DOHH2 (cell line): Measurements from ENCODE around the gene WDR35.

Experiments
- H3F3A ChIP-seq: fragments of 200-600 bp; sonication (generic), shearing (Covaris generic); 2 replicates; pipeline ENCODE4 v1.6.0; 2016; ENCODE audit warnings: antibody characterized with exemption, mild to moderate bottlenecking; ENCODE audit not compliant: control insufficient read depth, insufficient read depth
- H3K27ac ChIP-seq: fragments of 200-600 bp; sonication (generic); 2 replicates; pipeline ENCODE4 v1.5.1; 2014; ENCODE audit warnings: low read depth, mild to moderate bottlenecking, low read length, moderate library complexity
- H3K27me3 ChIP-seq: fragments of 200-600 bp; sonication (generic); 2 replicates; pipeline ENCODE4 v1.6.1; 2014; ENCODE audit warnings: mild to moderate bottlenecking, low read length, mixed read lengths; ENCODE audit not compliant: control insufficient read depth
- H3K36me3 ChIP-seq: fragments of 200-600 bp; sonication (generic); 2 replicates; pipeline ENCODE4 v1.6.1; 2014; ENCODE audit warnings: mild to moderate bottlenecking, low read length, moderate library complexity, mixed read lengths; ENCODE audit not compliant: control insufficient read depth
- H3K4me1 ChIP-seq: fragments of 200-600 bp; sonication (generic); 2 replicates; pipeline ENCODE4 v1.6.1; 2014; ENCODE audit warnings: mild to moderate bottlenecking, low read length, mixed read lengths; ENCODE audit not compliant: control insufficient read depth
- H3K4me2 ChIP-seq: fragments of 200-600 bp; sonication (generic); 2 replicates; pipeline ENCODE4 v1.6.0; 2014; ENCODE audit warnings: mild to moderate bottlenecking, low read length, moderate library complexity
- H3K4me3 ChIP-seq: fragments of 200-600 bp; sonication (generic); 2 replicates; pipeline ENCODE4 v1.5.1; 2014; ENCODE audit warnings: mild to moderate bottlenecking, low read length, mixed read lengths
- H3K79me2 ChIP-seq: fragments of 200-600 bp; sonication (generic); 2 replicates; pipeline ENCODE4 v1.6.1; 2014; ENCODE audit warnings: mild to moderate bottlenecking, low read length, mixed read lengths; ENCODE audit not compliant: control insufficient read depth
- H3K9me2 ChIP-seq: fragments of 200-600 bp; sonication (generic); replicated peaks from 2 replicates; pipeline ENCODE4 v1.6.1; 2014; ENCODE audit warnings: mild to moderate bottlenecking, low read length, mixed read lengths; ENCODE audit not compliant: control insufficient read depth
- H3K9me3 ChIP-seq: fragments of 200-600 bp; sonication (generic); 2 replicates; pipeline ENCODE4 v1.6.1; 2014; ENCODE audit warnings: antibody characterized with exemption, low read length, mixed read lengths; ENCODE audit not compliant: control insufficient read depth, insufficient read depth
- H4K20me1 ChIP-seq: fragments of 200-600 bp; sonication (generic); 2 replicates; pipeline ENCODE4 v1.6.0; 2014; ENCODE audit warnings: low read depth, mild to moderate bottlenecking, antibody characterized with exemption, low read length, moderate library complexity; ENCODE audit not compliant: control insufficient read depth, insufficient read depth
- CTCF ChIP-seq: fragments of 200-600 bp; sonication (generic); IDR thresholded peaks from one replicate; pipeline ENCODE4 v1.5.1; 2014; ENCODE audit warnings: antibody characterized with exemption, mild to moderate bottlenecking, low read depth, low read length; ENCODE audit not compliant: poor library complexity, severe bottlenecking
- EZH2phosphoT487 ChIP-seq: fragments of 200-600 bp; sonication (generic); IDR thresholded peaks from 2 replicates; pipeline ENCODE4 v1.6.1; 2017; ENCODE audit warnings: borderline replicate concordance, mild to moderate bottlenecking, antibody characterized with exemption, low read length, moderate library complexity, mixed read lengths

WDR35 gene

GRCh38 chr2:20005067-20005627, 15.2 kb upstream of the WDR35 start:
- no peaks in the 10 kb centered on the region for H4K20me1 ChIP-seq
- no peaks in the 10 kb centered on the region for H3K4me1 ChIP-seq
- H3K9me2 ChIP-seq: no peaks in the 10 kb centered on the region
- H3K9me3 ChIP-seq: no peaks in the 10 kb centered on the region
- no peaks in the 10 kb centered on the region for H3K79me2 ChIP-seq
- no peak overlapping the region for H3K27ac ChIP-seq
- H3K4me2 ChIP-seq: no peak overlapping the region
- TF ChIP-seq CTCF: no peak
- TF ChIP-seq EZH2phosphoT487: no peak
- no peak overlapping the region for H3K4me3 ChIP-seq
- no peaks in the 10 kb centered on the region for H3K36me3 ChIP-seq
- no peaks in the 10 kb centered on the region for H3F3A ChIP-seq
- peaks cover 13% of the 10 kb centered on the region for H3K27me3 ChIP-seq

- H3F3A ChIP-seq: no peaks in the 10 kb centered on the region
- H3K9me2 ChIP-seq: no peaks in the 10 kb centered on the region
- no peaks in the 10 kb centered on the region for H3K36me3 ChIP-seq
- no peak for TF ChIP-seq CTCF
- no peak for TF ChIP-seq EZH2phosphoT487
- H3K27ac ChIP-seq: no peak overlapping the region
- no peaks in the 10 kb centered on the region for H3K79me2 ChIP-seq
- H3K4me2 ChIP-seq: no peak overlapping the region
- H4K20me1 ChIP-seq: no peaks in the 10 kb centered on the region
- no peaks in the 10 kb centered on the region for H3K9me3 ChIP-seq
- no peaks in the 10 kb centered on the region for H3K4me1 ChIP-seq
- H3K4me3 ChIP-seq: no peak overlapping the region
- peaks cover 18% of the 10 kb centered on the region for H3K27me3 ChIP-seq
These were observed 11.5 kb upstream of the WDR35 start for GRCh38 chr2:20001361-20001863.

GRCh38 chr2:19993731-19994130, 3.8 kb upstream of the WDR35 start:
- TF ChIP-seq CTCF (no peak), EZH2phosphoT487 (no peak)
- H3K36me3 ChIP-seq: no peaks in the 10 kb centered on the region
- H3K27ac ChIP-seq: no peak overlapping the region
- H3K4me2 ChIP-seq: no peak overlapping the region
- no peaks in the 10 kb centered on the region for H3F3A ChIP-seq
- H3K9me2 ChIP-seq: no peaks in the 10 kb centered on the region
- H4K20me1 ChIP-seq: no peaks in the 10 kb centered on the region
- no peaks in the 10 kb centered on the region for H3K9me3 ChIP-seq
- no peaks in the 10 kb centered on the region for H3K79me2 ChIP-seq
- H3K4me3 ChIP-seq: no peak overlapping the region
- H3K4me1 ChIP-seq: peaks cover 14% of the 10 kb centered on the region
- peaks cover 36% of the 10 kb centered on the region for H3K27me3 ChIP-seq
